Measurements from ENCODE around the gene CACNA1S.

DNA sequence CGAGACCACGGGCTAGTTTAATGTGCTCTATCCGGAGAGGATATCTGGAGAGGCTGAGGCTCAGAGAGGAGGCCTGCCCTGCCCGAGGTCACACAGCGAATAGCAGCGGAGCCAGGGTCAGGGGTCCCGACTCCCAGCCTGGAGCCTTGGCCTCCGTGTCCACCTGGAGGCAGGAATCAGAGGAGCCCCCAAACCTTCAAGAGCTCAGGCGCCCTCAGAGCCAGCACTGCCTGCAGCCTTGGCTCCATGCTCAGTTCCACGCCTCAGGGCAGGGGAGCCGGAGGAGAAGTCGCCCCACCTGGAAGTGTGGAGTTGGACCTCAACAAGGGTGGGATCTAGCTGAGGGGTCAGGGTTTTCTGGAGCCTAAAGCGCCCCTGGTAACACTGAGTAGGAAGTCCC is 16.7 kb upstream of the CACNA1S start:
- TF ChIP-seq POLR2A (IDR thresholded peaks at IDR 0.05), result no peak
- TF ChIP-seq, protein P1, sequence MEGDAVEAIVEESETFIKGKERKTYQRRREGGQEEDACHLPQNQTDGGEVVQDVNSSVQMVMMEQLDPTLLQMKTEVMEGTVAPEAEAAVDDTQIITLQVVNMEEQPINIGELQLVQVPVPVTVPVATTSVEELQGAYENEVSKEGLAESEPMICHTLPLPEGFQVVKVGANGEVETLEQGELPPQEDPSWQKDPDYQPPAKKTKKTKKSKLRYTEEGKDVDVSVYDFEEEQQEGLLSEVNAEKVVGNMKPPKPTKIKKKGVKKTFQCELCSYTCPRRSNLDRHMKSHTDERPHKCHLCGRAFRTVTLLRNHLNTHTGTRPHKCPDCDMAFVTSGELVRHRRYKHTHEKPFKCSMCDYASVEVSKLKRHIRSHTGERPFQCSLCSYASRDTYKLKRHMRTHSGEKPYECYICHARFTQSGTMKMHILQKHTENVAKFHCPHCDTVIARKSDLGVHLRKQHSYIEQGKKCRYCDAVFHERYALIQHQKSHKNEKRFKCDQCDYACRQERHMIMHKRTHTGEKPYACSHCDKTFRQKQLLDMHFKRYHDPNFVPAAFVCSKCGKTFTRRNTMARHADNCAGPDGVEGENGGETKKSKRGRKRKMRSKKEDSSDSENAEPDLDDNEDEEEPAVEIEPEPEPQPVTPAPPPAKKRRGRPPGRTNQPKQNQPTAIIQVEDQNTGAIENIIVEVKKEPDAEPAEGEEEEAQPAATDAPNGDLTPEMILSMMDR (IDR thresholded peaks at IDR 0.05), result no peak

Measured in gastroesophageal sphincter (tissue), 3 donors.